Measurements from ENCODE around the gene LENG1.

LENG1 gene

GRCh38 chr19:54106716-54107115, 52.8 kb downstream of the LENG1 start:
- DNase-seq: no peak

GRCh38 chr19:54105796-54106195, 53.7 kb downstream of the LENG1 start:
- no peak for DNase-seq

All from suppressor macrophage treated with lipopolysaccharide for 1 hour (primary cell).